ENCODE data around the gene GPC5.

Gene GPC5

GRCh38 chr13:91601273-91601672 is 202.9 kb downstream of the GPC5 start:
- no peak for DNase-seq

GRCh38 chr13:91601807-91602206 is 203.4 kb downstream of the GPC5 start:
- no peak for DNase-seq

GRCh38 chr13:91609353-91609752 is 210.9 kb downstream of the GPC5 start:
- DNase-seq = no peak

- no peak for DNase-seq
Observed at GRCh38 chr13:91618315-91618714, 219.9 kb downstream of the GPC5 start.

- DNase-seq = no peak
Observed at GRCh38 chr13:91620670-91621141, 222.3 kb downstream of the GPC5 start.

- no peak for DNase-seq
Observed at GRCh38 chr13:91621161-91621560, 222.7 kb downstream of the GPC5 start.

- DNase-seq = no peak
Observed at GRCh38 chr13:91621963-91622362, 223.5 kb downstream of the GPC5 start.

GRCh38 chr13:91622778-91623550 is 224.5 kb downstream of the GPC5 start:
- DNase-seq = no peak

- DNase-seq = no peak
Observed at GRCh38 chr13:91627952-91628739, 229.7 kb downstream of the GPC5 start.

- no peak for DNase-seq
Observed at GRCh38 chr13:91630946-91631345, 232.5 kb downstream of the GPC5 start.

GRCh38 chr13:91632086-91632485 is 233.7 kb downstream of the GPC5 start:
- no peak for DNase-seq

- no peak for DNase-seq
Observed at GRCh38 chr13:91639330-91639729, 240.9 kb downstream of the GPC5 start.

- no peak for DNase-seq
Observed at GRCh38 chr13:91643394-91643793, 245.0 kb downstream of the GPC5 start.

- no peak for DNase-seq
Observed at GRCh38 chr13:91644806-91645205, 246.4 kb downstream of the GPC5 start.

GRCh38 chr13:91647361-91647990 is 249.1 kb downstream of the GPC5 start:
- DNase-seq = no peak

GRCh38 chr13:91648012-91648411 is 249.6 kb downstream of the GPC5 start:
- no peak for DNase-seq

- DNase-seq = no peak
Observed at GRCh38 chr13:91649456-91649855, 251.0 kb downstream of the GPC5 start.

GRCh38 chr13:91652404-91653301 is 254.2 kb downstream of the GPC5 start:
- no peak for DNase-seq

GRCh38 chr13:91655731-91656130 is 257.3 kb downstream of the GPC5 start:
- no peak for DNase-seq

GRCh38 chr13:91657283-91657682 is 258.9 kb downstream of the GPC5 start:
- DNase-seq = no peak

- no peak for DNase-seq
Observed at GRCh38 chr13:91659256-91660075, 261.0 kb downstream of the GPC5 start.

GRCh38 chr13:91660076-91660415 is 261.6 kb downstream of the GPC5 start:
- no peak for DNase-seq

Measured in activated naive CD4-positive, alpha-beta T cell (primary cell).